ENCODE results near the gene CUEDC1.

Gene CUEDC1, protein sequence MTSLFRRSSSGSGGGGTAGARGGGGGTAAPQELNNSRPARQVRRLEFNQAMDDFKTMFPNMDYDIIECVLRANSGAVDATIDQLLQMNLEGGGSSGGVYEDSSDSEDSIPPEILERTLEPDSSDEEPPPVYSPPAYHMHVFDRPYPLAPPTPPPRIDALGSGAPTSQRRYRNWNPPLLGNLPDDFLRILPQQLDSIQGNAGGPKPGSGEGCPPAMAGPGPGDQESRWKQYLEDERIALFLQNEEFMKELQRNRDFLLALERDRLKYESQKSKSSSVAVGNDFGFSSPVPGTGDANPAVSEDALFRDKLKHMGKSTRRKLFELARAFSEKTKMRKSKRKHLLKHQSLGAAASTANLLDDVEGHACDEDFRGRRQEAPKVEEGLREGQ

DNA sequence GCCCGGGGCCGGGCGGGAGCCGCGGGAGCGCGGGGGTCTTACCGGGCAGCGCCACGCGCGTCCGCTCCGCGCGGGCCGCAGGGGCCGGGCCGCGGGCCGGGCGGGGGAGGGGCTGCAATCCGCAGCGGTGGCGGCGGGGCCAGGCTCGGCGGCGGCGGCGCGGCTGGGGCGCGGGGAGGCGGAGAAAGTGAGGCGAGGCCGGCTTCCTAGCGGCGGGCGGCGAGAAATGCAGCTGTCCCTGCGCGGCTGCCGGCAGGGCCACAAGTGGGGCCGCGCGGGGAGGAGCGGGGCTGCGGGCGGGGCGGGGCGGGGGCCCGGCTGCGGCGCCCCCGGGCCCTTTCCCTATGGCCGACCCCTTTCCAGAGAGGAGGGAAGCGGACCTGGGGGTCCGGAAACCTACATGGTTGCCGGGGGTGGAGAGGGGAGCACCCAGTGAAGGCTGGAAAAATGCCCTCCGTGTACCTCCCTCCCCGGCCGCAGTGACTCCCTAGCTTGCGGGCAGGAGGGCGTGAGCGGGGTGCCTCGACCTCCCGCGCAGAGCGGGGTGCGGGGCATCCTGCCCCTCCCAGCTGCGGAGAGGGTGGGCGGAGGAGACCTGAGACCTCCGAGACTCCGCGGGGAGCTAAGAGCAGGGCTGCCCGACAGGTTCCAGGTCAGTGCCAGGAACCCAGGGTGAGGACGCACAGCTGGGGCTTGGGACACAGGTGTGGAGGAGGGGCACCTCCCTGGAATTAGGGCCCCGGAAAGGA lies at the start of gene CUEDC1:
CUEDC1 (minus strand) TSS at position 230 of the 749 bp plus-strand sequence. CDS start 69,848 bp downstream, outside the sequence.
- H3K9me3 Mint-ChIP-seq = no peaks in the 10 kb centered on the region
- H3K27ac Mint-ChIP-seq = no peak within 1 kb of the TSS
- H3K4me3 Mint-ChIP-seq = peak within 1 kb of the TSS; percentile 63
- peaks cover 25% of the 10 kb centered on the region for H3K4me1 Mint-ChIP-seq (ENCODE audit: low read depth)
- H3K27me3 Mint-ChIP-seq (ENCODE audit: low read depth) = peaks cover 63% of the 10 kb centered on the region
- H3K36me3 Mint-ChIP-seq (ENCODE audit: low read depth) = no peaks in the 10 kb centered on the region

DNA sequence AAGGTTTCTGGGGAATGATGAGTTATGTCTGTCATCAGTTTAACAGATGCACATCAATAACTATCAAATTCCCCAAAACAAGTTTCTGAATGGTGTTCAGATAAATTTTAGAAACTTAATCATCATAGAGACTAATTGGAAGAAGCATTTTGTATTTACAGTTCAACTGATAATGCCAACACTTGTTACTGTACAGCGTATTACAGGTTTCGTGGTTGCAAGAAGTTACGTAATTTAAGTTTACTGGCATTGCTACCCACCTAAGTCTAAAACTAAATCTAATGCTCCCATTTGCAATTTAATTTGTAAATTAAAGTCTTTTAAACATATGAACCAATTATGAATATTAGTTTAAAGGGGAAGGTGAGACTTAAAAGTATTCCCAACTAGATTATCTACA lies 48.8 kb upstream of the CUEDC1 start:
- no peak overlapping the region for H3K27ac Mint-ChIP-seq

DNA sequence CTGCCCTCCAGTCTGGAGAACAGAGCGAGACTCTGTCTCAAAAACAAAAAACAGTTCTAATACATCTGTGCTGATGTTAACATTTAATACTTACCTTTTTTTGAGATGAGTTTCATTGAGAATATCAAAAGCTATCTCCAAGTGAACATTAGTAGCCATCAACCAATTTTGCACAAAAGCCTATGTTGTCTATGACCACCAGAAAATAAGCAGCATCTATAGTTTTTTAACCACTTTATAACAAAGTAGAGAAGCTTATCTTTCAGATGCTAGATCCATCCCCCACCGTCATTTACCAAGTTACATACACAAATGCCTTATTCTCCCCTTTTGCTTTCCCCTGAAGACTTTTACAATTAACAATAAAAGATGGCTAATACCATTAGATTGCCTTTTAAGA lies 47.8 kb upstream of the CUEDC1 start:
- Mint-ChIP-seq H3K4me1 (ENCODE audit: low read depth) (peaks cover 51% of the 10 kb centered on the region), H3K27ac (no peak overlapping the region), H3K36me3 (ENCODE audit: low read depth) (peaks cover 59% of the 10 kb centered on the region), H3K27me3 (ENCODE audit: low read depth) (no peaks in the 10 kb centered on the region), H3K4me3 (peak overlapping the region; percentile 53), H3K9me3 (no peaks in the 10 kb centered on the region)

More for the DNA sequence above, 48.8 kb upstream of the CUEDC1 start:
- Mint-ChIP-seq H3K4me1 (ENCODE audit: low read depth) (peaks cover 47% of the 10 kb centered on the region), H3K4me3 (no peak overlapping the region), H3K9me3 (no peaks in the 10 kb centered on the region), H3K27me3 (ENCODE audit: low read depth) (no peaks in the 10 kb centered on the region), H3K36me3 (ENCODE audit: low read depth) (peaks cover 52% of the 10 kb centered on the region)

- H3K36me3 Mint-ChIP-seq (ENCODE audit: low read depth) = peaks cover 60% of the 10 kb centered on the region
- H3K27me3 Mint-ChIP-seq (ENCODE audit: low read depth) = no peaks in the 10 kb centered on the region
- H3K4me1 Mint-ChIP-seq (ENCODE audit: low read depth) = peaks cover 49% of the 10 kb centered on the region
- no peak overlapping the region for H3K4me3 Mint-ChIP-seq
- H3K27ac Mint-ChIP-seq = no peak overlapping the region
- H3K9me3 Mint-ChIP-seq = no peaks in the 10 kb centered on the region
These were observed 47.1 kb upstream of the CUEDC1 start for GRCh38 chr17:58002154-58002948.

- Mint-ChIP-seq H3K27me3 (ENCODE audit: low read depth) (no peaks in the 10 kb centered on the region), H3K4me1 (ENCODE audit: low read depth) (peaks cover 51% of the 10 kb centered on the region), H3K36me3 (ENCODE audit: low read depth) (peaks cover 59% of the 10 kb centered on the region), H3K9me3 (no peaks in the 10 kb centered on the region), H3K4me3 (no peak overlapping the region), H3K27ac (no peak overlapping the region)
These were observed 46.4 kb upstream of the CUEDC1 start for GRCh38 chr17:58001461-58002124.

DNA sequence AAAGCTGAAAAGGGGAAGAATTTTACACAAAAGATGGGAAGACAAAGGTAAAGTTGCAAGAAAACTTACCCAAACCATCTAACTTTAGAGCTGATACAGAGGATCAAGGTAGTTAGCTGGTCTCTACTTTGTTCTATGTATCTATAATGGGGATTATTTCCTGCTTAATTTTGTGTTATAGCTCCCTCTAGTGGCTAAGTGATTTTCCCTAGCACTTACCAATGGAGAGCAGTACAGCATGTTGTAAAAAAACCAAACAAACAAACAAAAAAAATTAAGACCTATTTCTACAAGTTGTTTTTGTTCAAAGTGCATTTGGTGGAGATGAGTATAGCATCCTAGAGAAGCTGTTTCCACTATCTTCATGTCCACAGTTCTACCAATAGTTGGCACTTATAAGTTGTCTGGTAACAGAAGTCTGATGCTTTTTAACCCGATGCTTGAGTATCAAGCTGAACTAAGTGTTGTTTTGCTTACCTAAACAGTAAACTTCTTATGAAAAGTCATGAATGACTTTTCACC lies 44.3 kb upstream of the CUEDC1 start:
- H3K27ac Mint-ChIP-seq = no peak overlapping the region
- H3K36me3 Mint-ChIP-seq (ENCODE audit: low read depth) = peaks cover 44% of the 10 kb centered on the region
- peaks cover 45% of the 10 kb centered on the region for H3K4me1 Mint-ChIP-seq (ENCODE audit: low read depth)
- H3K27me3 Mint-ChIP-seq (ENCODE audit: low read depth) = no peaks in the 10 kb centered on the region
- H3K4me3 Mint-ChIP-seq = no peak overlapping the region
- H3K9me3 Mint-ChIP-seq = no peaks in the 10 kb centered on the region

DNA sequence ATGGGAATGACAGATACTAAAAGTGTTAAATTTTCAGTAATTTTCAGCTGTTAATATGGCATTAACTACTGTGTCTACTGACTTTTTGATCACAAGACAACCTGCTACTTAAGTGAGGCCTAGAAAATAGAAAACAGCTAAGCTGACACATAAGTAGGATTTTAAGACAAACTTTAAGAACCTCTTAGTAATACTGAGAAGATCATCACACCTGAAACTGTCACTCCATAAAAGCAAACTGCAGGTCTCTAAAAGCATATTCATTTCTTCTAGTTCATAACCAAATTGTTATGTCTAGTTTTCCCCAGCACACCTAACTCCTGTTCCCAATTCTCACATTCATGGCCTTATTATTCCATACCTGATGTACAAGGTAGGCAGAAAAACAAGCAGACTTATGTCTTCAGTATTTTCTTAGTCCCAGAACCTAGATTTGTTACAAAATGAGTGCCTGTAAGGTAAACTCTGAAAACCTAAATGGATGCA lies 43.8 kb upstream of the CUEDC1 start:
- H3K4me3 Mint-ChIP-seq = no peak overlapping the region
- H3K36me3 Mint-ChIP-seq (ENCODE audit: low read depth) = peaks cover 44% of the 10 kb centered on the region
- H3K27ac Mint-ChIP-seq = no peak overlapping the region
- peaks cover 45% of the 10 kb centered on the region for H3K4me1 Mint-ChIP-seq (ENCODE audit: low read depth)
- no peaks in the 10 kb centered on the region for H3K9me3 Mint-ChIP-seq
- no peaks in the 10 kb centered on the region for H3K27me3 Mint-ChIP-seq (ENCODE audit: low read depth)

DNA sequence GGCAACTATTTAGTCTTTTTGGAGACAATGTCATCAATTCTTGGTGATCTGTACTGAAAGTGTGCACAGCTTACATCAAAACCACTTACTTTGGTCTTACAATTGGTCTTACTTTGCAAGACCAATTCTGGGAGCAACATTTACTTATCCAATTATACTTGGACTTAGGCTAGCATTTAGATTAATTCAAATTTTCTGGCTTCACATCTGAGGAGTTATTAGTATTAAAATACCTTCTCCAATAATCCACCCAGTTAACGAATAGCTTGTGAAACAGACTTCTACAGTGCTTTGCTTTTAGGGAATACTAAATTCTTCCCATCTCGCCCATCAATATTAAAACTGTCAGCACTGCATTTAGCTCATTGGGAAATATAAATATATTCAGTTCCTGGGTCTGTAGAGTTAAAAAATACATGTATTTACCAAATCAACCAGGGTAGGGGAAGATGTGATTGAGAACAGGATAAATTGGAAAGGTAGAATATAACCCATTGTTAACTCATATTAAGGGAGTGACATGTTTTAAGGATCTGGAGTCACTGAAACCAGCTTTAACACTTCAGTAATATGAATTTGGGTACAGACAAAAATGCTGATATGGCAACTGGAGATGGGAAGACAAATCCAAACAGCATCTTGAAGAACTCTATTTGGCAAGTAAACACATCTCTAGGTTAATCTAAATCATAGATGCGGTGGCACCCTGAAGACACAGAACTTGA lies 42.0 kb upstream of the CUEDC1 start:
- Mint-ChIP-seq H3K4me3 (no peak overlapping the region), H3K27me3 (ENCODE audit: low read depth) (no peaks in the 10 kb centered on the region), H3K4me1 (ENCODE audit: low read depth) (peaks cover 39% of the 10 kb centered on the region), H3K36me3 (ENCODE audit: low read depth) (peaks cover 33% of the 10 kb centered on the region), H3K9me3 (no peaks in the 10 kb centered on the region), H3K27ac (no peak overlapping the region)

DNA sequence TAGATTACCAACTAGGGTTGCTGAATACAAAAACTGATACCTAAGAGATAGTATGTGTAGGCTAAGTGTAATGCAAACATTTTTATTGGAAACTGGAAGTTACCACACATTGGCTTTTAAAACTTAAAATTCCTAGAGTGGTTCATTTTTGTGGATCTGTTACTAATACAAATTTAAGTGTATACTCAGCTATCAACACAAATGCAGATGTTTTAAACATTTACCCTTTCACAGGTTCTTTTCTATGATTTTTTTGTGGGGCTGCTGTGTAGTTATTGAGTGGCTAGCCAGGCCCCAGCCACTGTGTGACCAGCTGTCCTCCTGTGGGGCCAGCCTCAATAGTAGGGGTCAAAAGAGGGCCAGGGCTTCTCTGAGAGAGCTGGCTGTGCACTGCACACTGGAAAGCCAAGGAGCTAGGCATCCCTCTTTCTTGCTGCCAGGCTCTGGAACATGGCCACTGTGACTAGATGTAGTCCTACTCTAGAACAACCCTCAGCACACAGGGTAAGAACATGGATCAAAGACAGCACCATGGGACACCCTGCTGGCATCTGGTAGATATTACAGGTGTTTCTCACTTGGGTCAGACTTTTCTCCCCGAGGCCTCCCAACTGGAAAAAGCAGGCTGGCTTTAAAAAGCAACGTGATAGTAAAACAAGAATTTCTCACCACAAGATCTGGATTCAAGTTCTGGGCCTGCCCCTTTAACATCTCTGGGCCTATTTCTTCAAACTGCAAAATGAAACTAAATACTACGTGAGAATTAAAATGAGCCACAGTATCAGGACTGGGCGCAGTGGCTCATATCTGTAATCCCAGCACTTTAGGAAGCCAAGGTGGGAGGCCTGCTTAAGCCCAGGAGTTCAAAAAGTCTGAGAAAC lies 40.1 kb upstream of the CUEDC1 start:
- Mint-ChIP-seq H3K4me1 (ENCODE audit: low read depth) (peaks cover 32% of the 10 kb centered on the region), H3K27me3 (ENCODE audit: low read depth) (no peaks in the 10 kb centered on the region), H3K4me3 (no peak overlapping the region), H3K36me3 (ENCODE audit: low read depth) (peaks cover 29% of the 10 kb centered on the region), H3K9me3 (no peaks in the 10 kb centered on the region), H3K27ac (peak overlapping the region; percentile 3)

DNA sequence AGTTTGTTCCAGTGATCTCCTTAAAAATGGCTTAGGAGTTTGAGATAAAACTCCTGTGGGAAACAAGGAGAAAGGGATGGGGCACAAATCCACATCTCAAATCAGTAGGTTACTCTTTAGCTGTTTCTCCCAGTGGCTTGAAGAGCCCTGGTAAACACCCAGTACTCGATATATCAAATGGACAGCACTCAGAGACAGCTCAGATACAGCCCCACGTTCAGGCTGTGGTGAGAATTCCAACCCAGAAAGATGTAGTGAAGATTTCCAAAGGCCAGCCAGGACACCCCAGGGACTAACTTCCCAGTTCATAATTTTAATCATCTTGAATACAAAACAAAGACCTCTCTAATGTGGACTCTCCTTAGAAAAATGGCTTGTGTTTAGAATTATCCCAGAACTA lies 39.2 kb upstream of the CUEDC1 start:
- Mint-ChIP-seq H3K4me1 (ENCODE audit: low read depth) (peaks cover 34% of the 10 kb centered on the region), H3K27ac (no peak overlapping the region), H3K36me3 (ENCODE audit: low read depth) (peaks cover 27% of the 10 kb centered on the region), H3K4me3 (no peak overlapping the region), H3K9me3 (no peaks in the 10 kb centered on the region), H3K27me3 (ENCODE audit: low read depth) (no peaks in the 10 kb centered on the region)

- peaks cover 35% of the 10 kb centered on the region for H3K4me1 Mint-ChIP-seq (ENCODE audit: low read depth)
- no peaks in the 10 kb centered on the region for H3K27me3 Mint-ChIP-seq (ENCODE audit: low read depth)
- H3K36me3 Mint-ChIP-seq (ENCODE audit: low read depth) = peaks cover 25% of the 10 kb centered on the region
- no peaks in the 10 kb centered on the region for H3K9me3 Mint-ChIP-seq
- H3K27ac Mint-ChIP-seq = peak overlapping the region; percentile 37
- no peak overlapping the region for H3K4me3 Mint-ChIP-seq
These were observed 38.5 kb upstream of the CUEDC1 start for GRCh38 chr17:57993471-57994365.

GRCh38 chr17:57991537-57991936 lies 36.3 kb upstream of the CUEDC1 start:
- Mint-ChIP-seq H3K9me3 (no peaks in the 10 kb centered on the region), H3K27me3 (ENCODE audit: low read depth) (no peaks in the 10 kb centered on the region), H3K4me3 (no peak overlapping the region), H3K4me1 (ENCODE audit: low read depth) (peaks cover 36% of the 10 kb centered on the region), H3K36me3 (ENCODE audit: low read depth) (peaks cover 15% of the 10 kb centered on the region), H3K27ac (no peak overlapping the region)
